ENCODE results near the gene ACVR1B. TPM values are rescaled to one million over a fixed set of nuclear protein-coding genes. Genes with fewer than 3 reads are reported as not detected.

The ACVR1B gene
- total and polyA plus RNA-seq, 2 donors (not counting 3 experiments of a cell fraction or from before 2014, with no cell fraction given) = 29.0 to 33.7 TPM

DNA sequence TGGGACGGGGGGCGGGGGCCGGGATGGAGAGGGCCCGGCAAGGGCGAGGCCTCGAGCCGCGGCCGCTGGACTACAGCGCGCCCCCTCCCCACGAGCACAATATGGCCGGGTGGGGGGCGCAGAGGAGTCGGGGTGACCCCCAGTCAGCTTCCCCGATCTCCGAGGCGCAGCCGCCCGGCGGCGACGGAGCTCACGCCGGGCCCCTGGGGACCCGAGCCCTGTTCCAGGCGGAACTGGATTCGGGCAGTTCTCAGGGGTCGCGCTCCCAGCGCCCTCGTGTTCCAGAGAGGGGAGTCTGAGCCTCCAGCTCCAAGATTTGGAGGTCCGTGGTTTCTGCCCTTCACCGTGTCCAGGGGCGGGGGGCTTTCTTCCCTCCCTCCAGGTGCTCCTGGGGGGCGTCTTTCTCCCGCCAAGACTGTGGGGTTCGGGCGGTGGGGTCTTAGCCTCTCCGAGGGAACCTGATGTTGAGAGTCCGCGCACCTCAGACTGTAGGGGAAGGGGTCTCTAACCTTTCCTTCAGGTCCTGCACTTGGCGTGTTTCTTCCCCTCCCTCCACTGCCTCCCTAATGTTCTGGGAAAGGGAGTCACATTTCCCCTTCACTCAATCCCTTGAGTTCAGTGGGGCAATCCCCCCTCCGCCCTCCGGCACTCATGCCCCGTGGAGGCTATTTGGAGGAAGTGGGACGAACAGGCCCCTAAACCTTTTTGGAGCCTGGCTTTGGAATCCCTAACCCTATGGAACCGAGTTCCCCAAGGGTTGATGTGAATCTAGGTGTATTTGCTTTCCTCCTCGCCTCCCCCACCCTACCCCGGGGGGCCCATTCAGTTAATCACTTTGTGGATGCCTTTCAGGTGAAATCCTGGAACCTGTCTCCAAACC lies 584 bp downstream of the ACVR1B start:
- TF ChIP-seq EZH2 (IDR thresholded peaks at IDR 0.05; ENCODE audit: borderline replicate concordance, low read depth, low read length, severe bottlenecking) = no peak
- TF ChIP-seq JUN (IDR thresholded peaks at IDR 0.05; ENCODE audit: borderline replicate concordance, insufficient read depth, insufficient read length, low read depth) = no peak
- TF ChIP-seq GATA2 (IDR thresholded peaks at IDR 0.05; ENCODE audit: insufficient read depth, insufficient read length, low read depth, low read length) = no peak
- TF ChIP-seq MAX (IDR thresholded peaks at IDR 0.05; ENCODE audit: insufficient read depth, insufficient read length) = no peak
- no peak for TF ChIP-seq POLR2A (IDR thresholded peaks at IDR 0.05; ENCODE audit: low read depth, low read length)
- no peak for TF ChIP-seq FOS (IDR thresholded peaks at IDR 0.05; ENCODE audit: borderline replicate concordance, insufficient read depth, low read length)
- TF ChIP-seq POLR2AphosphoS5 (IDR thresholded peaks at IDR 0.05; ENCODE audit: insufficient read depth, low read depth, low read length) = no peak
- TF ChIP-seq, protein P1, sequence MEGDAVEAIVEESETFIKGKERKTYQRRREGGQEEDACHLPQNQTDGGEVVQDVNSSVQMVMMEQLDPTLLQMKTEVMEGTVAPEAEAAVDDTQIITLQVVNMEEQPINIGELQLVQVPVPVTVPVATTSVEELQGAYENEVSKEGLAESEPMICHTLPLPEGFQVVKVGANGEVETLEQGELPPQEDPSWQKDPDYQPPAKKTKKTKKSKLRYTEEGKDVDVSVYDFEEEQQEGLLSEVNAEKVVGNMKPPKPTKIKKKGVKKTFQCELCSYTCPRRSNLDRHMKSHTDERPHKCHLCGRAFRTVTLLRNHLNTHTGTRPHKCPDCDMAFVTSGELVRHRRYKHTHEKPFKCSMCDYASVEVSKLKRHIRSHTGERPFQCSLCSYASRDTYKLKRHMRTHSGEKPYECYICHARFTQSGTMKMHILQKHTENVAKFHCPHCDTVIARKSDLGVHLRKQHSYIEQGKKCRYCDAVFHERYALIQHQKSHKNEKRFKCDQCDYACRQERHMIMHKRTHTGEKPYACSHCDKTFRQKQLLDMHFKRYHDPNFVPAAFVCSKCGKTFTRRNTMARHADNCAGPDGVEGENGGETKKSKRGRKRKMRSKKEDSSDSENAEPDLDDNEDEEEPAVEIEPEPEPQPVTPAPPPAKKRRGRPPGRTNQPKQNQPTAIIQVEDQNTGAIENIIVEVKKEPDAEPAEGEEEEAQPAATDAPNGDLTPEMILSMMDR (IDR thresholded peaks at IDR 0.05; ENCODE audit: extremely low read depth in 1 of 2, insufficient read depth in 1 of 2, low read depth in 1 of 2, low read length in 2 of 2) = no peak
- TF ChIP-seq MYC (IDR thresholded peaks at IDR 0.05; ENCODE audit: low read depth, low read length) = no peak
- Histone ChIP-seq H2AFZ (ENCODE audit: low read depth, low read length) (peak overlapping the region; percentile 30), H3K9me1 (replicated peaks; ENCODE audit: control insufficient read depth, extremely low read depth, insufficient read depth, low read length) (no peaks in the 10 kb centered on the region), H3K9ac (replicated peaks; ENCODE audit: extremely low read depth, insufficient read depth, low read length) (peak overlapping the region; percentile 77), H3K79me2 (ENCODE audit: control insufficient read depth, insufficient read depth, low read length) (peaks cover 54% of the 10 kb centered on the region), H3K4me2 (ENCODE audit: insufficient read depth, low read length) (peak overlapping the region; percentile 88), H4K20me1 (replicated peaks; ENCODE audit: control insufficient read depth, extremely low read depth, insufficient read depth, low read length) (peaks cover 2% of the 10 kb centered on the region), H3K4me1 (ENCODE audit: control insufficient read depth, extremely low read depth, insufficient read depth, low read length) (peaks cover 28% of the 10 kb centered on the region), H3K9me3 (replicated peaks; ENCODE audit: control insufficient read depth, insufficient read depth, low read length) (no peaks in the 10 kb centered on the region), H3K27ac (ENCODE audit: insufficient read depth, low read depth, low read length) (peak overlapping the region; percentile 58), H3K4me3 (replicated peaks in 1 of 3; ENCODE audit: insufficient read depth in 1 of 3, low read depth in 1 of 3, low read length in 3 of 3) (peak overlapping the region; percentile 57 to 89 (median 73)), H3K27me3 (ENCODE audit: control insufficient read depth in 2 of 2, insufficient read depth in 2 of 2, low read length in 2 of 2) (peaks cover 0 to 4% of the 10 kb centered on the region in 2 experiments), H3K36me3 (ENCODE audit: control insufficient read depth in 2 of 2, extremely low read depth in 1 of 2, insufficient read depth in 2 of 2, low read length in 2 of 2) (no peaks in the 10 kb centered on the region)
- CTCF ChIA-PET = interaction anchor here (1.1 to 3.7 kb wide), 2 partner anchors 19 to 73 kb away, joined by 4 to 24 read pairs; no protein-coding TSS in a partner anchor
- dilution Hi-C loops (cut with MboI; ENCODE audit: extremely low pct_ligation_motif_present, low sequenced_read_pairs) (no loop called here), intact Hi-C loops (cut with micrococcal nuclease) (loop anchor here (1.0 to 2.0 kb wide), 2 partner anchors 26 to 29 kb away; no protein-coding TSS in a partner anchor)
- DNase-seq (ENCODE audit: low read depth, low spot score) (peak; percentile 15), FAIRE-seq (peak; percentile 46)
- BruUV-seq (replicated peaks) = no TSS peak
- POLR2A ChIA-PET = no interaction called here
